ENCODE measurements around the gene RAB36.

The RAB36 gene

DNA sequence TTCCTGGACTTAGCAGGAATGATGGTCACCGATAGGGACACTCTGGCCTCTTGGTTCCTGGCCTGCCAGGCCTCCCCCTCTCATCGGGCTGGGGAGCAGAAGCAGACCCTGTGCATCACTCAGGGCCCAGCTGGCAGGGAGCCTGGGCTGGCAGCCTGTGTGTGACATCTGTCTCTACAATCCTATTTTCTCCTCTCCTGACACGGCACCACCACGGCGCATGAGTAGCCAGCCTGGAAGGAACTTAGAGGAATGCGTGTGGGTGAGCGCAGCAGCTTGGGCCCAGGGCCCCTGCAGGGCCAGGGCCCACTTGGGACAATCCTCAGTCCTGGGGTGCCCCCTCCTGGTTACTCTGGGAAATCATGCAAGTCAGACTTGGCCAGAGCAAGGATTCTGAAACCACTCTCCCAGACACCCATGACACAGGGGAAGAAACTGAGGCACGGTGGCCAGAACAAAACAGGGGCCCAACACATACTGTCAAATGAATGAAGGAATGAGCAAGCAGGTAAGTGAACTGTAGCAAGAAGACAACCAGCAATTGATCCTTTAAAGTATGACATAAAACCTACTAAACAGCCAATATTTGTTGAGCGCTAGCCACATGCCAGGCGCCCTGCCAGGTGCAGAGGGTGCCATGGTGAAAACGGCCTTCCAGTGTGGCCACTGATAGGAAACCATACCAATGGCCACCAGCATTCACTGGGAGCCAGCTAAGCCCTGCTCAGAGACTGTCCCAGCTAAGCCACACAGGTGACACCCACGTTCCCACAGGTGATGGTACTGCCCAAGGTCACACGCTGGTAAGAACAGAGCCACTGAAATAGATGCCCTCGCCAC, 16.8 kb upstream of the RAB36 start:
- TF ChIP-seq, protein P1, sequence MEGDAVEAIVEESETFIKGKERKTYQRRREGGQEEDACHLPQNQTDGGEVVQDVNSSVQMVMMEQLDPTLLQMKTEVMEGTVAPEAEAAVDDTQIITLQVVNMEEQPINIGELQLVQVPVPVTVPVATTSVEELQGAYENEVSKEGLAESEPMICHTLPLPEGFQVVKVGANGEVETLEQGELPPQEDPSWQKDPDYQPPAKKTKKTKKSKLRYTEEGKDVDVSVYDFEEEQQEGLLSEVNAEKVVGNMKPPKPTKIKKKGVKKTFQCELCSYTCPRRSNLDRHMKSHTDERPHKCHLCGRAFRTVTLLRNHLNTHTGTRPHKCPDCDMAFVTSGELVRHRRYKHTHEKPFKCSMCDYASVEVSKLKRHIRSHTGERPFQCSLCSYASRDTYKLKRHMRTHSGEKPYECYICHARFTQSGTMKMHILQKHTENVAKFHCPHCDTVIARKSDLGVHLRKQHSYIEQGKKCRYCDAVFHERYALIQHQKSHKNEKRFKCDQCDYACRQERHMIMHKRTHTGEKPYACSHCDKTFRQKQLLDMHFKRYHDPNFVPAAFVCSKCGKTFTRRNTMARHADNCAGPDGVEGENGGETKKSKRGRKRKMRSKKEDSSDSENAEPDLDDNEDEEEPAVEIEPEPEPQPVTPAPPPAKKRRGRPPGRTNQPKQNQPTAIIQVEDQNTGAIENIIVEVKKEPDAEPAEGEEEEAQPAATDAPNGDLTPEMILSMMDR (IDR thresholded peaks at IDR 0.05), result peak; percentile 74 to 85
- Histone ChIP-seq H3K4me3 (no peak overlapping the region), H3K27me3 (no peaks in the 10 kb centered on the region), H3K27ac (no peak overlapping the region), H3K36me3 (peaks cover 0 to 3% (median 0%) of the 10 kb centered on the region in 3 donors), H3K9me3 (no peaks in the 10 kb centered on the region), H3K4me1 (no peaks in the 10 kb centered on the region)
- intact Hi-C loops (cut with DNase I; ENCODE audit: low total_unique reads), result loop anchor here (2.0 to 10.0 kb wide), 2 partner anchors 172 to 274 kb away; no protein-coding TSS in a partner anchor
- peak; percentile 55 to 75 for DNase-seq

DNA sequence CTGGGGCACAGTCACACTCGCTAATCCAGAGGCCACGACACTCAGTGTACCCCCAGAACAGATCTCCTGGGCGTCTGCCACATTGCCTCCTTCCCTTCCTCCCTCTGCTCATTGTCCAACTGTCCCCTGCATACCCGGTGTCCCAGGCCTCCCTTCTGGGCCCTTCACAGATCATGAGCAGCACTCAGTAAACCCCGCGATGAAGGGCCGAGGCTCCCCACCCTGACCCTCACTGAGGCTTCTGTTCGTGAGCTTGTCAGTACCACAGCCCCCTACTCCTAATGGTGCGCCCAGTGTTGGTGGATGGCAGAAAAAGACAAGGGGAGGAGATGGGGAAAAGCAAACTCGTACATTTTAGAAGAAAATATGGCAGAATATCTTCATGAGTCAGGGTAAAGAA, 16.1 kb upstream of the RAB36 start:
- no peak overlapping the region for H3K27ac ChIP-seq
- H3K4me3 ChIP-seq, result no peak overlapping the region
- no peak for DNase-seq
- TF ChIP-seq, protein P1 (IDR thresholded peaks at IDR 0.05), result no peak
- no peaks in the 10 kb centered on the region for H3K36me3 ChIP-seq
- no peaks in the 10 kb centered on the region for H3K9me3 ChIP-seq
- no peaks in the 10 kb centered on the region for H3K27me3 ChIP-seq
- intact Hi-C loops (cut with DNase I; ENCODE audit: low total_unique reads), result loop anchor here (2.0 to 10.0 kb wide), 2 partner anchors 172 to 274 kb away; no protein-coding TSS in a partner anchor
- H3K4me1 ChIP-seq, result no peaks in the 10 kb centered on the region

DNA sequence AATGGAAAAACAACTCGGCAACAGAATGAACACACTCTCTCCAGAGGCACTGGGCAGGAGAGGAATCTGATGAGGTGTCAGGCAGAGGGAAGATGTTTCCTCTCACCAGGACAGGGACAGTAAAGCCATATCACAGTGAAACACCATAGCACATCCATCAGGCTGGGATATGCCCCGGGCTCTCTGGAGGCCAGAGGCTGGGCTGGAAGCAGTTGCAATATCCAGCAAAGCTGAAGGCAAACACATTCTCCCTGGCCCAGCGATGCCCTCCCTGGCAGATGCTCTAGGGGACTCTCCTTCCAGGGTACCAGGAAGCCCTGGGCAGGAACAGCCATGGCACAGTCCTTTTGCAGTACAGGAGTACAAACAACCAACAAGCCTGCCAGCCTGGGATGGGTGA, 14.6 kb upstream of the RAB36 start:
- H3K9me3 ChIP-seq, result no peaks in the 10 kb centered on the region
- H3K4me1 ChIP-seq, result no peaks in the 10 kb centered on the region
- no peak for DNase-seq
- intact Hi-C loops (cut with DNase I; ENCODE audit: low total_unique reads), result no loop called here
- H3K36me3 ChIP-seq, result no peaks in the 10 kb centered on the region
- no peak overlapping the region for H3K27ac ChIP-seq
- H3K27me3 ChIP-seq, result no peaks in the 10 kb centered on the region
- TF ChIP-seq, protein P1 (IDR thresholded peaks at IDR 0.05), result no peak
- H3K4me3 ChIP-seq, result no peak overlapping the region

DNA sequence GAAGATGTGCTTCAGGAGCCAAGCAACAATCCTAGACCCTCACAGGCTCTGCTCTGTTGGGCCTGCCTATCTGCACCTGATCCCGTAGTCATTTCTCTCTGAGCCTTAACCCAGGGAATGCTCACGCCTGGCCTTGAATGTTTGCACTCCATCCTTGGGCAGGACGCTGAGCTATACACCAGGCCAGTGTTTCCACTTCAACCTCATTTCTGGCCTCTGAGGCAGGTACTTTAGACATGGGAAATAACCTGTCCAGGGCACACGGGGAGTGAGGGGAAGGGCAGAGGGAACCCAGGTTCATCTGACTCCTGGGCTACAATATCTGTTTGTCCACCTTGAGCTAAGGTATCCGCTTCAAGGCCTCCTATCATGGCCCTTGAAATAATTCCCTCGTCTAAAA, 13.3 kb upstream of the RAB36 start:
- H3K36me3 ChIP-seq, result no peaks in the 10 kb centered on the region
- no peak overlapping the region for H3K4me3 ChIP-seq
- H3K9me3 ChIP-seq, result no peaks in the 10 kb centered on the region
- DNase-seq, result no peak
- TF ChIP-seq, protein P1 (IDR thresholded peaks at IDR 0.05), result no peak
- no peaks in the 10 kb centered on the region for H3K27me3 ChIP-seq
- intact Hi-C loops (cut with DNase I; ENCODE audit: low total_unique reads), result no loop called here
- H3K27ac ChIP-seq, result no peak overlapping the region
- H3K4me1 ChIP-seq, result no peaks in the 10 kb centered on the region

DNA sequence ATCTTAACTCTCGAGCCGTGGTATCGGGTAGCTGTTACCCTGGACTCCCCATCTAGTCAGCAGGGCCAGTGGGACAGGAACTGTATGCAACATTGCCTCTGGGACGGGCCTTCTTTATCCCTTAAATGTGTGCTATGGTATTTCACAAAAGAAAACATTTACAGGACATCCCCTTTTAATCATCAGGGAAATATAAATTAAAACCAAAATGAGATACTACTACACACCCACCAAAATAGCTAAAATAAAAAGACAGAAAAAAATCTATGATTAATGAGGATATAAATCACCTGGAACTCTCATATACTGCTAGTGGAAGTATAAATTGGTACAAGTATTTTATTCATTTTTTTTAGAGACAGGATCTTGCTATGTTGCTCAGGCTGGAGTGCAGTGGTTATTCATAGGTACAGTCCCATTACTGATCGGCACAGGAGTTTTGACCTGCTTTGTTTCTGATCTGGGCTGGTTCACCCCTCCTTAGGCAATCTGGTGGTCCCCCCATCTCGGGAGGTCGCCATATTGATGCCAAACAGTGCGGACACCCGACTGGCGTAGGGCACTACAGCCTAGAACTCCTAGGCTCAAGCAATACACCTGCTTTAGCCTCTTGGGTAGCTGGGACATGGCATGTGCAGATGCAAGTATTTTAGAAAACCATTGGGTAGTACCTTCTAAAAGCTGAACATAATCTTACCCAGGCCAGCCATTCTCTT, 12.7 kb upstream of the RAB36 start:
- Histone ChIP-seq H3K9me3 (no peaks in the 10 kb centered on the region), H3K27ac (no peak overlapping the region), H3K27me3 (no peaks in the 10 kb centered on the region), H3K4me3 (no peak overlapping the region), H3K36me3 (no peaks in the 10 kb centered on the region), H3K4me1 (no peaks in the 10 kb centered on the region)
- intact Hi-C loops (cut with DNase I; ENCODE audit: low total_unique reads), result no loop called here
- no peak for DNase-seq
- TF ChIP-seq, protein P1 (IDR thresholded peaks at IDR 0.05), result no peak
